GM19043 (cell line): ENCODE data around the gene ZIC2.

ENCODE experiments used
- ATAC-seq: cut with Tn5 transposase; IDR thresholded peaks from one replicate; pipeline ENCODE4 v1.9.1; 2021; ENCODE audit warnings: low read depth; ENCODE audit not compliant: unreplicated experiment

ZIC2 gene

GRCh38 chr13:99959127-99959539, 22.5 kb upstream of the ZIC2 start:
- ATAC-seq = no peak

- no peak for ATAC-seq
Observed at GRCh38 chr13:99959540-99960230, 21.9 kb upstream of the ZIC2 start.

GRCh38 chr13:99960663-99961311, 20.8 kb upstream of the ZIC2 start:
- no peak for ATAC-seq

DNA sequence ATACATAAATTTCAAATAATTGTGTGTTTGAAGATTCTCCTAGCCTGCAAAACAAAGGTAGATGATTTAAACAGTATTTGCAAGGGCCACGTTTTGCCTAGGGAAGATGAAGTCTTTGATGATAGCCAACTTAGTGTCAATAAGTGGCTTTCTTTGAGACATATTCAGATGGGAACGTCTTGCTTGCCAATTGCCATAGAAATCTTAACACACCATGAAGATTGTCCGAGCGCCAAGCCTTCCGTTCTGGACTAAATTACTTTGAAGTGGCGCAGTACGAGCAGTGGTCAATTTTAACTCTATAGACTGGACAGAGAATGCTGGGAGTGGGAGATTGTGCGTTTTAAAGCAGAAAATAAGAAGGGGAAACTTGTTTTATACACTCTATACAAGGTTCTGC, 19.9 kb upstream of the ZIC2 start:
- no peak for ATAC-seq

GRCh38 chr13:99962242-99962641, 19.3 kb upstream of the ZIC2 start:
- ATAC-seq = no peak

- no peak for ATAC-seq
Observed at GRCh38 chr13:99963816-99964339, 17.7 kb upstream of the ZIC2 start.

GRCh38 chr13:99965329-99966000, 16.1 kb upstream of the ZIC2 start:
- ATAC-seq = no peak

DNA sequence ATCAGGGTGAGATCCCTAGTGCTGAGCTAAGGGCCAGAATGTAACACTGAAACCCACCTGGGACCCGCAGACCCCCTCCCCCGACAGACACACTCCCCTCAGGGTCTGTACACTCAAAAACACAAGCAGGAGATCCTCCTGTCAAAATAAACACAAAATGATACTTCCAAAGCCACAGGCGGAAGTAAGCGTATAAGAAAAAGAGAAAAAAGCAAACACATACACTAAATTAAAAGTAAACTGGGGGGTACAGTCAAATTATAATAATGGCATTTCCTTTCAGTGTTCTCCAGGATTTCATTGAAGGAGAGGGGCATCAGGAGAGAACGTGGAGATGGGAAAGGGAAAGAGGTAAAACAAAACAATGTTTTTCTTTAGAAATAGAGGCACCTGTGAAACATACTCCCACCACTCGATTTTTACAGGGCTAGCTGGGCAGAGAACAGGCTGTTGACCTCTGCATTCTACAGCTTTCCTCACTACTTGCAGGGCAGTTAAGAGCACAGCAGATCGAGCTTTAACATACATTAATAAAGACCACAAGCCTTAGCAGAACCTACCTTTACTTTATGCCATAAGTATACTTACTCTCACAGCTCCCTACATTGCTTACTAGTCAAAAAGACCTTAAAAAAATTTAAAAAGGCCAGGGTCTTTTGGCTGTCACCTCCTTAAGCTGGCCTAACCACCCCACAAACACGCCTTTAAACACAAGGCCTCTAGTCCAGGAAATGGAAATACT, 15.3 kb upstream of the ZIC2 start:
- no peak for ATAC-seq

DNA sequence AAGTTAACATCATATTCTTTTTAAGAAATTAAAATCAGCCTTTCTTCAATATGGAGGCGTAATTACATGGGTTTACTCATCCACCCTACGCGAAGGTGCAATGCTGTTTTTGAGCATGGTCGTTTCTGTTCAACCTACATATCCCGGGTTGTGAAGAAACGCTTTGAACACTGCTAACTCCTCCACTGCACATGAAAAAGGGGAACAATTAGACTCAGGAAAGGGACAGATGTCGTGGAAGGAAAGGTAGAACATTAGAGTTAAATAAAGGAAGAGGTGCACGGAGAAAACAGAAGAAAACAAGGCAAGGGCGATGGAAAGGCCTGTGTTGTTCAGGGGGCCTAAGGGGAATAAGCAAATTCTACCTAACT, 14.1 kb upstream of the ZIC2 start:
- ATAC-seq = no peak

- ATAC-seq = no peak
Observed at GRCh38 chr13:99967869-99968520, 13.6 kb upstream of the ZIC2 start.

DNA sequence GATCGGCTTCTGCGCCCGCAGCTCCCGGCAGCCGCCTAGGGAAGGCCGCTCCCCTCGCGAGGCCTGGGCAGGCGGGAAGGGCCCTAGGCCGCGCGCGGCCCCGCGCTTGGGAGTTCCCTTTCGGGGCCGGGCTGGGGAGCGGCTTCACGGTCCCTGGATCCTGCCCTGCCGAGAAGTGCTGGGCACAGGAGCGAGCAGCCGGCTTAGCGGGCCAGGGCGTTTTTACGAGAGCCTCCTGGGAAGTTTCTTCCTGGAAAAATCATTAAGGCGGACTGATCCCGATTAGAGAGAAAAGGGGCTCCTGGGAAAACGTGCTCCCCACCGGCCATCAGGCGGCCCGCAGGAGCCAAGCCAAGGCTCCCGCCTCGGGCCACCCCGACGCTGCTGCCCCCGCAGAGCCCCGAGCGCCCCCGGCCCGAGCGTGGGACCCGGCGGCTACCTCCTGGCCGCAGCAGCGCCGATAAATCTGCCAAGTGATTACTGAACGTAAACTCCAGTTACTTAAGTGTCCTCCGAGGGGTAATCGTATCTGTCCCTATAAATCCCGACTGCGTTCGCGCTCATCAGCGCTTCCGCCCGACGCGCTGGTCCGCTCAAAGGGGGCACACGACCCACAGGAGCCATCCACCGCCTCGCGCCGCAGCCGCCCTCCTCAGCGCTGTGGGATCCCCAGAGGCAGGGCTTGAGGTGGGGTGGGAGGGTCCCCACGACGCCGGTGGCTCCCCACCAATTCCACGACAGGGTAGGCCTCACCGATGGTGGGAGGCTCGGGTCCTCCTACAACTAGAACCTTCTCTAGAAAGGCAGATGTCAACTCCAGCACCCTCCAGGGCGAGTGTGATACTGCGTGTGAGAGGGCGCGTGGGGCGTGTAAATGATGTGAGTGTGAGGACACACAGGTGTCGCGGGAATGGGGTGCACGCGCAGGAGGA, 12.8 kb upstream of the ZIC2 start:
- ATAC-seq = no peak

DNA sequence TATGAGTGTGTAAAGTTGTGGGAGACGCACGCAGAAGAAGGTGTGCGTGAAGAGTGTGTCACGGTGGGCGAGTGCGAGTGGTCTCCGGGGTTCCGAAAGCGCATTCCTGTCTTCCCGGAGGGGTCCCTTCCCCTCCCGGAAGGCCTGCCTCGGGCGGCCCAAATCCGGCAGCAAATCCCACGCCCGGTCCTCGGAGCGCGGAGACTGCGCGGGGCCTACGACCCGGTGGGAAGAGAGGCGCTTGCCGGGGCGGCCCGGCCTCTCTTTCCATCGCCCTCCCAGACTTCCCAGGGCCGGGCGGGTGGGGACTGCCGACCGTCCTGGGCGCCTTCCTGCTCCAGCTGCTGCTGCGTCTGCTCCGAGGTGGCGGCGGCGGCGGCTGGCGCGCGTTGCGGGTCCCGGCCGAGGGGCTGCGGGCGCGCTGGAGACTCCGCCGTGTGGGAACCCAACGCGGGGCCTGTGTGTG, 12.1 kb upstream of the ZIC2 start:
- no peak for ATAC-seq

DNA sequence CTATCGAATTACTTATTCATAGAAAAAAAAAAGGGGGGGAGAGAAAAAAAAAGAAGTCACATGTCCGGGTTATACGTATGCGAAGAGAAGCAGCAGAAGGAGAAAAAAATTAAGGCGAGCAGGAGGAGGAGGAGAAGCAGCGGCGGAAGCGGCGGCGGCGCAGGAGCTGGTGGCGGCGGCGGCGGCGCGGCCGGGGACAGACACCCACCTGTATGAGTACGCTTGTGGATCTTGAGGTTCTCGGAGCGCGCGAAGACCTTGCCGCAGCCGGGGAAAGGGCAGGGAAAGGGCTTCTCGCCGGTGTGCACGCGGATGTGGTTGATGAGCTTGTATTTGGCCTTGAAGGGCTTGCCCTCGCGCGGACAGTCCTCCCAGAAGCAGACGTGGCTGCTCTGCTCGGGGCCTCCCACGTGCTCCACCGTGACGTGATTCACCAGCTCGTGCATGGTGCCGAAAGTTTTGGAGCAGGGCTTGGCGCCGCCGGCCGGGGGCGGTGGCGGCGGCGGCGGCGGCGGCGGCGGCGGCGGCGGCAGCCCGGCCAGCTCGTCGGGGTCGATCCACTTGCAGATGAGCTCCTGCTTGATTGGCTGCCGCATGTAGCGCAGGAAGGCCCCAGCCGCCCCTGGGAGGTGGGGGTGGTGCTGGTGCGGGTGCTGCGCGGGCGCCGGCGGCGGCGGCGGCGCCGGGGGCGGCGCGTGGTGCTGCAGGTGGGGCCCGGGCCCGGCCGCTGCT, 11.5 kb upstream of the ZIC2 start:
- no peak for ATAC-seq

- ATAC-seq = no peak
Observed at GRCh38 chr13:99970651-99971575, 10.7 kb upstream of the ZIC2 start.

DNA sequence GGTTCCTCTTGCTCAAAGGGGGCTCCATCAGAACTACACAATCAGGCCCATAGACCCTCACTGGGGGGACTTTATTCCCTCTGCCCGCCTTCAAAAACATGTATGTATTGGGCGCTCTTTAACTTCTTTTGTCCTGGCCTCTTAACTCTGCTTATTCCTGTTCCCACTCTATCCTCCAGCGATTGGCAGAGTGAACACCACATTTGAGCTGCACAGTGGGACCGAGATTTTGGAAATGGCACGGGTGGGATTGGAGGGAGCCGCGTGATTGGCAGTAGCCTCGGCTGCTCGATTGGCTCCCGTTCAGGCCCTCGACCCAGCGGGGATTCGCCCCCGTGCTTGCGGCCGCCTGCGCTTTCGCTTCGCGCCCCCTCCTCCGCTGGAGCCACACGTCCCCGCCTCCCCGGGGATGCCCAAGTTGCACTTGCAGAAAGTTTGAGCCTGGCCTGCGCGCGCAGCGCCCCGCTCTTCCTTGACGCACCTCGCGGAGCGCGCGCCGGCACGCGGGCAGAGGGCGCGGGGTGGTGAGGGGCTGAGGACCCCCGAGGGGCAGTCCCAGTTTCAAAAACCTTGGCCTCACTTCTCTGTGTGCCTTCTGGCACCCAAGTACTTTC, 9.9 kb upstream of the ZIC2 start, which contains the start of gene ZIC5:
Gene ZIC5 (minus strand): TSS at position 192 of the 614 bp plus-strand sequence. CDS start 164 bp downstream, at position 28.
- ATAC-seq = no peak

DNA sequence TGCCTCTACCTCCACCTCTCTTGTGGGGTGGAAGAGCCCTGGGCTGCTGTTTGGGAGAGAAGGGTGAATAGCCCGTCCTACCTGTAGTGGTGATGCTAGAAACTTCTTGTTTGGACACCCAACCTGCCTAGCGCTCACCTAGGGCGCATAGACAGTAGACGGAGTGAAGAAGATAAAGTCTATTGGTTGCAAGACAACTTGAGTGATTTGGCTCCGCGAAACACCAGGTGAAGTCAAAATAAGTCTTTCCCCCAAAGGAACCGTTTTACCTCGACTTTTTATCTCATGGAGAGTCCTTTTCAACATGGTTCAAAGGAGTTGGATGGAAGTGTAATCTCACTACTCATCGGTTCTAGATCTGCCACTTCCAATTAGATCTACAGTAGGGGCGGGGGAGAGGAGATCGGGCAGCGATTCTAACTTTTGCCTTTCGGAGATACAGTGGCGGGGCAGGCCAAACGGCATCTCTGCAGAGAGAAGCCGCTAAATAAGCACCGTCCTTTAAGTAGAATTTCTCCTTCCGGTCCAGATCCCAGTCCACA, 9.3 kb upstream of the ZIC2 start:
- ATAC-seq = no peak
